GM12878 (cell line): ENCODE measurements around the gene POT1.

Experiments used
- ATF7 ChIP-seq: fragments of 450-650 bp; IDR thresholded peaks from 2 replicates; pipeline ENCODE4 v1.6.1; 2016; ENCODE audit warnings: low read depth, mild to moderate bottlenecking
- CHD1 ChIP-seq: IDR thresholded peaks from 2 replicates; pipeline ENCODE4 v1.6.1; 2012; ENCODE audit warnings: low read depth, low read length, improper control_type of control experiment
- CTCF ChIP-seq, 3 experiments: IDR thresholded peaks in 2 of 3; conservative IDR thresholded peaks in 1 of 3; 2 replicates each; pipeline ENCODE4 v1.5.1; 2011; ENCODE audit warnings: low read depth in 3 of 3, low read length in 3 of 3, mild to moderate bottlenecking in 3 of 3, control low read depth in 2 of 3, moderate library complexity in 2 of 3, inconsistent platforms in 1 of 3, mixed read lengths in 1 of 3; ENCODE audit not compliant: control insufficient read depth in 2 of 3, insufficient read depth in 1 of 3; ENCODE audit errors: extremely low read depth in 1 of 3
- EGR1 ChIP-seq, 2 experiments: IDR thresholded peaks; 1 replicate in 1 of 2; 2 replicates in 1 of 2; pipeline ENCODE4 v1.6.1; 2011 to 2012; ENCODE audit warnings: low read depth in 2 of 2, low read length in 2 of 2, borderline replicate concordance in 1 of 2, mild to moderate bottlenecking in 1 of 2, moderate library complexity in 1 of 2
- ELK1 ChIP-seq: IDR thresholded peaks from 2 replicates; pipeline ENCODE4 v1.6.1; 2012; ENCODE audit warnings: low read depth, low read length, improper control_type of control experiment
- FOXK2 ChIP-seq: fragments of 450-650 bp; IDR thresholded peaks from 2 replicates; pipeline ENCODE4 v1.6.1; 2017; ENCODE audit warnings: mild to moderate bottlenecking, moderate library complexity
- HCFC1 ChIP-seq: fragments of 150-350 bp; IDR thresholded peaks from 2 replicates; pipeline ENCODE4 v1.6.1; 2014; ENCODE audit warnings: low read length
- IRF3 ChIP-seq: fragments of 450-650 bp; IDR thresholded peaks from 2 replicates; pipeline ENCODE4 v1.6.1; 2014; ENCODE audit warnings: mild to moderate bottlenecking
- POLR2A ChIP-seq: IDR thresholded peaks from 2 replicates; pipeline ENCODE4 v1.6.1; 2011; ENCODE audit warnings: low read depth, mild to moderate bottlenecking, low read length
- RAD21 ChIP-seq: IDR thresholded peaks from 2 replicates; pipeline ENCODE4 v1.6.1; 2011; ENCODE audit warnings: mild to moderate bottlenecking, low read depth, low read length, moderate library complexity; ENCODE audit not compliant: insufficient read depth

- TF ChIP-seq EGR1 (IDR thresholded peaks at IDR 0.05; ENCODE audit: borderline replicate concordance in 1 of 2, low read depth in 2 of 2, low read length in 2 of 2): no peak
- peak; percentile 77 for TF ChIP-seq POLR2A
- TF ChIP-seq ELK1: no peak
- no peak for TF ChIP-seq CTCF (IDR thresholded peaks at IDR 0.05 in 2 of 3, conservative IDR thresholded peaks at IDR 0.05 in 1 of 3; ENCODE audit: control insufficient read depth in 2 of 3, extremely low read depth in 1 of 3, insufficient read depth in 1 of 3, low read depth in 3 of 3, low read length in 3 of 3)
- TF ChIP-seq FOXK2: no peak
- no peak for TF ChIP-seq CHD1
- TF ChIP-seq RAD21: no peak
- TF ChIP-seq HCFC1: peak; percentile 56; the same call in 1 of the 2 replicates
- TF ChIP-seq IRF3: no peak
- TF ChIP-seq ATF7: peak; percentile 98
Observed at GRCh38 chr7:124929467-124930172, at the start of gene POT1.
